Coronary artery (tissue), 2 donors: Measurements from ENCODE around the gene SAV1.
"Not testable (repeated sequence)": the region's sequence is repeated elsewhere in the genome, so short reads cannot be mapped to it uniquely, and the experiment has no call there.

Source experiments
- DNase-seq: peaks from one replicate; pipeline ENCODE4 v3.0.0-alpha.2; 2017; ENCODE audit warnings: low spot score
- H3K27ac ChIP-seq, 2 donors: fragments of 200-600 bp; sonication (generic); one replicate each; pipeline ENCODE4 v1.5.1; 2016 to 2019
- H3K4me3 ChIP-seq: fragments of 200-600 bp; sonication (generic); 2 replicates; pipeline ENCODE4 v1.5.1; 2016; ENCODE audit warnings: mild to moderate bottlenecking, moderate library complexity
- CTCF ChIP-seq: fragments of 200-600 bp; sonication (generic); IDR thresholded peaks from one replicate; pipeline ENCODE4 v1.5.1; 2019; ENCODE audit warnings: antibody characterized with exemption

The SAV1 gene

GRCh38 chr14:50635141-50635540, 33.0 kb downstream of the SAV1 start:
- H3K4me3 ChIP-seq: no peak overlapping the region
- no peak for TF ChIP-seq CTCF
- H3K27ac ChIP-seq: no peak overlapping the region
- DNase-seq: no peak

GRCh38 chr14:50633954-50634353, 34.2 kb downstream of the SAV1 start:
- Histone ChIP-seq H3K4me3 (no peak overlapping the region), H3K27ac (no peak overlapping the region)
- TF ChIP-seq CTCF: no peak
- no peak for DNase-seq

DNA sequence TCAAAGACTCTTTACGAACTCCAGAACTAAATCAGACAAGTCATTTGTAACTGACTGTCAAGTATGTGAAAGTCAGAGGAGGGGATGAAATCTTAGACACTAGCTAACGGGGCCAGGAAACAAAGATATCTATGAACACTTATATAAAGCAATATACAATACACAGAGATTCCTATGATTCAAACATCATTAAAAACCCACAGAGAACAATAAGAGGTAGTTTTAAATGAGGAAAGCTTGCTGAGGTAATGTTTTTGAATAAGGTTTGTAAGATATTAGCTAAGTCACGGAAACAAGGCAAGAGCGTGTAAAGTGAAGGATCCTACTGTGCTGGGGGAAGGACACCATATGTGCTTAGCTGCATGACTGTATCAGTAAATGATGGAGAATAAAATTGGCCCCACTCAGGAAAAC, 36.7 kb downstream of the SAV1 start:
- TF ChIP-seq CTCF: no peak
- no peak overlapping the region for H3K4me3 ChIP-seq
- DNase-seq: no peak
- H3K27ac ChIP-seq: peak overlapping the region in 1 of 2 donors; percentile 15

DNA sequence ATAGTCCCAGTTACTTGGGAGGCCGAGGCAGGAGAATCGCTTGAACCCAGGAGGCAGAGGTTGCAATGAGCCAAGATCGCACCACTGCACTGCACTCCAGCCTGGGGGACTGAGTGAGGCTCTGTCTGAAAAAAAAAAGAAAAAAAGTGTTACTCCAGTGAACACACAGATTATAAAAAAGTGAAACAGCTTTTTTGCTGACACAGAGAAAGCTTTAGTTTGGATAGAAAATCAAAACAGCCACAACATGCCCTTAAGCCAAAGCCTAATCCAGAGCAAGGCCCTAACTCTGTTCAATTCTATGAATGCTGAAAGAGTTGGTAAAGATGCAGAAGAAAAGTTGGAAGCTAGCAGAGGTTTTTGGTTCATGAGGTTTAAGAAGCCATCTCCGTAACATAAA, 43.2 kb downstream of the SAV1 start:
- not testable (repeated sequence) for DNase-seq, H3K4me3 ChIP-seq, H3K27ac ChIP-seq

- no peak for TF ChIP-seq CTCF
- H3K27ac ChIP-seq: no peak overlapping the region
- no peak overlapping the region for H3K4me3 ChIP-seq
- DNase-seq: no peak
Observed at GRCh38 chr14:50624447-50624846, 43.7 kb downstream of the SAV1 start.

GRCh38 chr14:50622978-50623377, 45.1 kb downstream of the SAV1 start:
- no peak for TF ChIP-seq CTCF
- no peak overlapping the region for H3K4me3 ChIP-seq
- no peak for DNase-seq
- no peak overlapping the region for H3K27ac ChIP-seq

- no peak for DNase-seq
- H3K4me3 ChIP-seq: no peak overlapping the region
- no peak overlapping the region for H3K27ac ChIP-seq
- no peak for TF ChIP-seq CTCF
Observed at GRCh38 chr14:50620341-50620740, 47.8 kb downstream of the SAV1 start.

- no peak for TF ChIP-seq CTCF
- H3K27ac ChIP-seq: no peak overlapping the region
- H3K4me3 ChIP-seq: no peak overlapping the region
- DNase-seq: no peak
Observed at GRCh38 chr14:50619569-50620141, 48.5 kb downstream of the SAV1 start.
